ENCODE results near the gene TM2D1. TPM values are rescaled to one million over a fixed set of nuclear protein-coding genes. Genes with fewer than 3 reads are reported as not detected.
"Not testable (repeated sequence)": the region's sequence is repeated elsewhere in the genome, so short reads cannot be mapped to it uniquely, and the experiment has no call there.

TM2D1 gene
- total RNA-seq, 1 donor from 2014 or later: 59.4 TPM

- not testable (repeated sequence) for DNase-seq (ENCODE audit: extremely low read depth, low read depth, low spot score)
Observed at GRCh38 chr1:61718996-61719663, 5.8 kb downstream of the TM2D1 start.

- no peak for DNase-seq (ENCODE audit: extremely low read depth, low read depth, low spot score)
Observed at GRCh38 chr1:61711969-61712368, 13.0 kb downstream of the TM2D1 start.

GRCh38 chr1:61711257-61711656 is 13.7 kb downstream of the TM2D1 start:
- DNase-seq (ENCODE audit: extremely low read depth, low read depth, low spot score): not testable (repeated sequence)

- DNase-seq (ENCODE audit: extremely low read depth, low read depth, low spot score): no peak
Observed at GRCh38 chr1:61709908-61710289, 15.0 kb downstream of the TM2D1 start.

GRCh38 chr1:61708953-61709907 is 15.7 kb downstream of the TM2D1 start:
- DNase-seq (ENCODE audit: extremely low read depth, low read depth, low spot score): no peak

GRCh38 chr1:61699911-61700851 is 24.8 kb downstream of the TM2D1 start:
- DNase-seq (ENCODE audit: extremely low read depth, low read depth, low spot score): no peak

GRCh38 chr1:61692155-61692800 is 32.7 kb downstream of the TM2D1 start:
- no peak for DNase-seq (ENCODE audit: extremely low read depth, low read depth, low spot score)

- DNase-seq (ENCODE audit: extremely low read depth, low read depth, low spot score): no peak
Observed at GRCh38 chr1:61687901-61688300, 37.0 kb downstream of the TM2D1 start.

- no peak for DNase-seq (ENCODE audit: extremely low read depth, low read depth, low spot score)
Observed at GRCh38 chr1:61682891-61683290, 42.0 kb downstream of the TM2D1 start.

GRCh38 chr1:61680500-61680899 is 44.4 kb downstream of the TM2D1 start:
- DNase-seq (ENCODE audit: extremely low read depth, low read depth, low spot score): no peak

- not testable (repeated sequence) for DNase-seq (ENCODE audit: extremely low read depth, low read depth, low spot score)
Observed at GRCh38 chr1:61676881-61677280, 48.1 kb downstream of the TM2D1 start.

- DNase-seq (ENCODE audit: extremely low read depth, low read depth, low spot score): no peak
Observed at GRCh38 chr1:61674221-61674620, 50.7 kb downstream of the TM2D1 start.

- no peak for DNase-seq (ENCODE audit: extremely low read depth, low read depth, low spot score)
Observed at GRCh38 chr1:61672376-61672775, 52.6 kb downstream of the TM2D1 start.

- no peak for DNase-seq (ENCODE audit: extremely low read depth, low read depth, low spot score)
Observed at GRCh38 chr1:61670445-61670844, 54.5 kb downstream of the TM2D1 start.

GRCh38 chr1:61670016-61670415 is 54.9 kb downstream of the TM2D1 start:
- DNase-seq (ENCODE audit: extremely low read depth, low read depth, low spot score): no peak

GRCh38 chr1:61659061-61659460 is 65.9 kb downstream of the TM2D1 start:
- DNase-seq (ENCODE audit: extremely low read depth, low read depth, low spot score): no peak

- no peak for DNase-seq (ENCODE audit: extremely low read depth, low read depth, low spot score)
Observed at GRCh38 chr1:61655453-61655852, 69.5 kb downstream of the TM2D1 start.

- no peak for DNase-seq (ENCODE audit: extremely low read depth, low read depth, low spot score)
Observed at GRCh38 chr1:61654067-61654466, 70.9 kb downstream of the TM2D1 start.

- no peak for DNase-seq (ENCODE audit: extremely low read depth, low read depth, low spot score)
Observed at GRCh38 chr1:61648983-61649742, 75.8 kb downstream of the TM2D1 start.

- DNase-seq (ENCODE audit: extremely low read depth, low read depth, low spot score): no peak
Observed at GRCh38 chr1:61647142-61647541, 77.8 kb downstream of the TM2D1 start.
